GM20000 (cell line): Measurements from ENCODE around the gene MRPS2.
"Not testable (repeated sequence)": the region's sequence is repeated elsewhere in the genome, so short reads cannot be mapped to it uniquely, and the experiment has no call there.

Experiments used
- DNase-seq: peaks from one replicate; pipeline ENCODE4 v3.0.0; 2012; ENCODE audit warnings: low spot score
- TF ChIP-seq, protein P1 (sequence below): IDR thresholded peaks from 2 replicates; pipeline ENCODE4 v1.5.1; 2012; ENCODE audit warnings: mild to moderate bottlenecking, control low read depth; ENCODE audit errors: extremely low read depth, missing control alignments

The MRPS2 gene

DNA sequence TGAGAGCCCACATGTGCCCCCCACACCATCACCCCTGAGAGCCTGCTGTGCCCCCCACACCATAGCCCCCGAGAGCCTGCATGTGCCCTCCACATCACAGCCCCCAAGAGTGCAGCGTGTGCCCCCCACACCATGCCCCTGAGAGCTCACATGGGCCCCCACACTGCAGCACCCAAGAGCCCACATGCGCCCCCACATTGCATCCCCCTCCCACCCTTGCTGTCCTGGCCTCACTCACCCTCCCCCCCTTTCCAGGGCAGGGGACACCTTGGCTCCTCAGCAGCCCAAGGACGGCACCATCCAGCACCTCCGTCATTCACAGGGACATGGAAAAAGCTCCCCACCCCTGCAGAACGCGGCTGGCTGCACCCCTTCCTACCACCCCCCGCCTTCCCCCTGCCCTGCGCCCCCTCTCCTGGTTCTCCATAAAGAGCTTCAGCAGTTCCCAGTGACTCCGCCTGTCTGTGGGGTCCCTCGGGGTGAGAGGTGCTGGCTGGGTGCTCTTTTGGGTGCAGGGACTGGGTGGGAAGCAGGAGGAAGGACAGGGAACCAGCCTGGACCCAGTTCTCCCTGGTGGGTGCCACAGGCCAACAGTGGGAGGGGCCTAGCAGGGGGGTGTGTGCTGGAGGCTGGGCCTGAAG, 25.7 kb downstream of the MRPS2 start:
- TF ChIP-seq, protein P1, sequence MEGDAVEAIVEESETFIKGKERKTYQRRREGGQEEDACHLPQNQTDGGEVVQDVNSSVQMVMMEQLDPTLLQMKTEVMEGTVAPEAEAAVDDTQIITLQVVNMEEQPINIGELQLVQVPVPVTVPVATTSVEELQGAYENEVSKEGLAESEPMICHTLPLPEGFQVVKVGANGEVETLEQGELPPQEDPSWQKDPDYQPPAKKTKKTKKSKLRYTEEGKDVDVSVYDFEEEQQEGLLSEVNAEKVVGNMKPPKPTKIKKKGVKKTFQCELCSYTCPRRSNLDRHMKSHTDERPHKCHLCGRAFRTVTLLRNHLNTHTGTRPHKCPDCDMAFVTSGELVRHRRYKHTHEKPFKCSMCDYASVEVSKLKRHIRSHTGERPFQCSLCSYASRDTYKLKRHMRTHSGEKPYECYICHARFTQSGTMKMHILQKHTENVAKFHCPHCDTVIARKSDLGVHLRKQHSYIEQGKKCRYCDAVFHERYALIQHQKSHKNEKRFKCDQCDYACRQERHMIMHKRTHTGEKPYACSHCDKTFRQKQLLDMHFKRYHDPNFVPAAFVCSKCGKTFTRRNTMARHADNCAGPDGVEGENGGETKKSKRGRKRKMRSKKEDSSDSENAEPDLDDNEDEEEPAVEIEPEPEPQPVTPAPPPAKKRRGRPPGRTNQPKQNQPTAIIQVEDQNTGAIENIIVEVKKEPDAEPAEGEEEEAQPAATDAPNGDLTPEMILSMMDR, result no peak
- no peak for DNase-seq

DNA sequence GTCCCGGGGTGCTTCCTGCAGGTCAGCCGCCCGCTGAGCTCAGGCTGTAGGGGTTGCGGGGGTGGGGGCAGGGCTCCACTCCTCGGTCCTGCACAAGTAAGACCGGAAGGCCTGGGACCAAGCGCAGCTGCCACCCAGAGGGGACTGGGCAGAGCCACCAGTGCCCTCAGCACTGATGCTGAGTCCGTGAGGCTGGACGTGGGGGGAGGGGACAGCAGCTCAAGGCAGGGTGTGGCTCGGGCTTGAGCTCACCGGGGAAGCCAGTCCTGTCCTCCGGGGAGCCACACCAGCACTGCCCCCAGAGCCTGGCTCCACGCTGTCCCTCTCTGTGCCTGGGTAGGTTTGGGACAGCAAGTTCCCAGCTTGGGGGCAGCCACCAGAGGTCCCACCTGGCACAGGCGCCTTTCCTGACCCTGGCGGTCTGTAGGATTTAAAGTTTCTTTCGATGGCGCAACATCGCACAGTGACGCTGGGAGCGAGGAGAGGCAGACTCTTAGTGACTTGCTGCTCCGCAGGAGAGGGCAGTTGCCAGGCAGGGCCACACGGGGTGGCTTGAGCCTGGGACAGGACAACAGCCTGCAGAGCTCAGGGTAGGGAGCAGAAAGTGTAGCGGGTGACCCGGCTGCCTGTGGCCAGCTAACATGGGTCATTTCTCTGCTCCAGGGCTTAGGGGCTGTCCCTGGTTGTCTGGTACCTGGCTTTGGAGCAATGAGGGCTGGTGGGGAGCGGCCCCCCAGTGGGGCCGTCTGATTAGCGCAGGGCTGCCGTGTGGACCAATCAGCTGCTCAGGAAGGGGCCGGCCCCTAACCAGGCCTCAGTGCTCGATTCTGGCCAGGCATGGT, 26.5 kb downstream of the MRPS2 start:
- TF ChIP-seq, protein P1, result no peak
- no peak for DNase-seq

DNA sequence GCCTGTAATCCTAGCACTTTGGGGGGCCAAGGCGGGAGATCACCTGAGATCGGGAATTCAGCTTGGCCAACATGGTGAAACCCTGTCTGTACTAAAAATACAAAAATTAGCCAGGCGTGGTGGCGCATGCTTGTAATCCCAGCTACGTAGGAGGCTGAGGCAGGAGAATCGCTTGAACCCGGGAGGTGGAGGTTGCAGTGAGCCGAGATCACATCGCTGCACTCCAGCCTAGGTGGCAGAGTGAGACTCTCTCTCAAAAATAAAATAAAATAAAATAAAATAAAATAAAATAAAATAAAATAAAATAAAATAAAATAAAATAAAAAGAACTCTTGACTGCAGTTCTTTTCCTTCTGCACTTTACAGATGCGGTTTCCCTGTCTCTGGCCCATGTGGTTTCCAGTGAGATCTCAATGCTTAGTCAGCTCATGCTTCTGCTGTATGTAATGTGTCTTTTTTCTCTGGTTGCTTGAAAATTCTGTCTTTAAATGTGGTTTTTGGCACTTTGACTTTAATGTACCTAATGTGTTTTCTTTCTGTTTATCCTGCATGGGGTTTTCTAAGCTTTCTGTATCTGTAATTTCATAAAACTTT, 28.5 kb downstream of the MRPS2 start:
- DNase-seq, result not testable (repeated sequence)

DNA sequence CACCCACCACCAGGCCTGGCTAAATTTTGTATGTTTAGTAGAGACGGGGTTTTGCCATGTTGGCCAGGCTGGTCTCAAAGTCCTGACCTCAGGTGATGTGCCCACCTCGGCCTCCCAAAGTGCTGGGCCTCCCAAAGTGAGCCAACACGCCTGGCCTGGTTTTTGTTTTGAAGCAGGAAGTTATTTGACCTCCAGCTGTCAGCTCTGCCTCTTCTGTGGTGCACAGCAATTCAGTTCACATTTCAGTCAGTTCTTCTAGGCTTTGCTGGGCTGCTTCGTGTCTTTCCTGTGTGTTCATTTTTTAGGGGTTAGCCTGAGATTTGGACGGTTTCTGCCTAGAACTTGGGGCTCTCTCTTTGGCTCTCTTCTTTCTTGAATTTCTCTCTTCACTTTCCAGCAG, 29.7 kb downstream of the MRPS2 start:
- TF ChIP-seq, protein P1, result no peak

DNA sequence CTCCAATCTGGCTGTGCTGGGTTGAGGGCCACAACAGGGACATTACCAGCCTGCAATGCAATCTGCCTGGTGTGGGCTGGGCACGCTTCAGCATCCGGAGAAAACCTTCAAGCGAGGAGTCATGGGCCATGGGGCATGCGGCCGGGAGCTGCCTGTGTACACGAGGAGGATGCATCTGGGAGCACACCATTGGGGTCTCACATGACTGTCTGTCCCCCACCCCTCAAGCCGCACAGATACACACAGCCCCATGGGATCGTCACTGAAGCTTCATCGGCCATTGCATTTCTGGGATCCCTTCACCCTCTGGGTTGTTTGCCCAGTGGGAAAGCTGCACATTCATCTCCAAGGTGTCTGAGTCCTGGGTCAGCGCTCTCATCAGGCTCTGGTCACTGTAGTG, 30.6 kb downstream of the MRPS2 start:
- TF ChIP-seq, protein P1, result no peak
- DNase-seq, result no peak

More for the DNA sequence above, 29.7 kb downstream of the MRPS2 start:
- no peak for DNase-seq

DNA sequence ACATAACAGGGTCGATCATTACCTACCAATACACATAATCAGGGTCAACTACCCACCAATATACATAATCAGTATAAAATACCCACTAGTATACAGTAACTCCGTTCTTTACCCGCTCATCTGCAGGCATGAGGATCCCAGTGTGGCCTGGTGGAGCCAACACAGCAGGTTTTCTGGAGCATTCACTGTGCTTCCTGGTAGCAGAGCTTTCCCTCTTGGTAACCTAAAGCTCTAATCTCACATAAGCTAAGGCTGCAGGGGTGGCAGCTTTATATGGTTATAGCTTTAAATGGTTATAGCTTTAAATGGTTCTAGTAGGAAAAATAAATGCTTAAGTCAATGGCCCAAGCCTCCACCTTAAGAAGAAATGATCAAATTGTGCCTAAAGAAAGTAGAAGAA, 32.6 kb downstream of the MRPS2 start:
- no peak for DNase-seq
- TF ChIP-seq, protein P1, result no peak

DNA sequence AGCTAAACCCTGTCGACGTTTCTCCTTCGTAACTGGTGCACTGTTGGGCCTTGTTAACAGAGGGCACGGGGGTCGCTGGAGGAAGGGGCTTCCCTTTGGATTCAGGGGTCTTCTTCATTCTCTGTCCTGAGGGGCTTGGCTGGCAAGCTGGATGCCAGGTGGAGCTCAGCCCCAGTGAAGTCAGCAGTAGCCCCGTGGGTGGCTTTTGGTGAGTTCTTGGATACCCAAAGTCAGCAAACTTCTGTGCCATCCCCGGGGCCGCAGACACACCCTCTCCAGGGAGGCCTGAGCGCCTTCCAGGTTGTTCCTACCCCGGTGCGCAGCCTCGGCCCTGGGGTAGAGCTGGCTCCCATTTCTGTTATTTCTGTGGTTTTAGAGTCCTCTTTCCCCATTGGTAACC, 33.2 kb downstream of the MRPS2 start:
- TF ChIP-seq, protein P1, result no peak
- DNase-seq, result no peak

DNA sequence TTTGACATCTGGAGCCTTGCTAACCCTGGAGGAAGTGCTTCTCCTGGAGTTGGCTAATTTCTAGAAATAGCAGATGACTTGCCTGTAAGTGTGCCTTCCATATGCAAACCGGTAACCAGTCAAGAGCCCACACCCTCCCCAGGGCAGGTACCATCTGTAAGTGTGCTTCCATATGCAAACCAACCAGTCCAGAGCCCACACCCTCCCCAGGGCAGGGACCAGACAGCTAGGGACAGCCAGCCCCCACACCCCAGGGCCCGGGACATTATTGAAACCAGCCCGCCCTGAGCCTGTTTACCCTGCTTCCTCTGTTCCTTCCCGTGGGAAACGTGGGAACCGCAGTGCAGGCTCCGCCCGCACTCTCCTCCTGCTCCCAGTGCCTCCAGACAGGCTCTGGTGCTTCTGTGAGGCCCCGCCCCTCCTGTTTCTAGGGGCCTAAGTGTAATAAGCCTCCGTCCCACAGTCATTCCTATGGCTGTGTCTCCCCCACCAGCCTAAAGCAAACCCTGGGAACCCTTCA, 33.8 kb downstream of the MRPS2 start:
- DNase-seq, result not testable (repeated sequence)

DNA sequence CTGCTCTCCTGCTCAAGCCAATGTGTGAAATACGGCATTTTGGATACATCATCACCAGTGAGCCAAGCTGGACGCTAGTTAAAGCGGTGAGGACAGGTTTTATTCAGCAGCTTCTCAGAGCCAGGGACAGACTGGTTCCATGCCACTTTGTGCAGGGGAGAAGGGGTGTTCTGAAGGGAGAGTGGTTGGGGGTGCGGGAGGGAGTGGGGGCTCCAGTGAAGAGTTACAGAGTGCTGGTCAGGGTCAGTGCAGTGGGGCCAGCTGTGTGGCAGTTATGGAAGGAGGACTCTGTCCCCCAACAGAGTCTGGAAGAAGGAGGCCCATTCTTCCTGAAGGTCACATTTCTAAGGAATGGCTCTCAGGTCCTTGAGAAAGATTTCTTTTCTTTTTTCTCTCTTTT, 34.3 kb downstream of the MRPS2 start:
- DNase-seq, result not testable (repeated sequence)

DNA sequence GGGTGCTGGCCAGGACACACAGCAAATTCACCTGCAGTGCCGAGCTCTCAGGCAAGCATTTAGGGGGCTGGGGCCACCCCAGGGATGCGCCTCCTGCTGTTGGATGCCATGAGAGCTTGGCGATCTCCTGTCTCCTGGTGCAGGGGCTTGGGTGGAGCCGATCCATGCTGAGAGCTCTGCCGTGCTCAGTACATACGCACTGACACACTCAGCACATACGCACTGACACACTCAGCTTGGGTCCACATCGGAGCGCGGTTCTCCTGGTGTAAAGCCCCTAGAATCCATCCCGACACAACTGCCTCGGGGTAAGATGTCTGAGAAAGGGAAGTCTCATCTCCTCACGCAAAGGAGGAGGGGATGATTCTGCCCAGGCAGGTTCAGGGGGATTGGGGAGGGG, 35.1 kb downstream of the MRPS2 start:
- not testable (repeated sequence) for DNase-seq
